ACC112 (cell line): Measurements from ENCODE around the gene CASKIN2.

Source experiments
- H2AFZ ChIP-seq: fragments of 200-600 bp; sonication (generic); one replicate; pipeline ENCODE4 v1.6.0; 2017; ENCODE audit warnings: antibody characterized with exemption, low read length; ENCODE audit not compliant: unreplicated experiment
- H3K27ac ChIP-seq: fragments of 200-600 bp; sonication (generic); 2 replicates; pipeline ENCODE4 v1.5.1; 2014; ENCODE audit warnings: low read depth, mild to moderate bottlenecking, antibody characterized with exemption, low read length, moderate library complexity
- H3K27me3 ChIP-seq: fragments of 200-600 bp; sonication (generic); 2 replicates; pipeline ENCODE4 v1.6.1; 2014; ENCODE audit warnings: mild to moderate bottlenecking, antibody characterized with exemption, low read length, moderate library complexity, mixed read lengths; ENCODE audit not compliant: insufficient read depth
- H3K36me3 ChIP-seq: fragments of 200-600 bp; sonication (generic); 2 replicates; pipeline ENCODE4 v1.6.1; 2016; ENCODE audit warnings: mild to moderate bottlenecking, antibody characterized with exemption, low read length, moderate library complexity, mixed read lengths; ENCODE audit not compliant: insufficient read depth
- H3K4me1 ChIP-seq: fragments of 200-600 bp; sonication (generic); one replicate; pipeline ENCODE4 v1.6.1; 2016; ENCODE audit warnings: low read length, mixed read lengths; ENCODE audit not compliant: insufficient read depth, unreplicated experiment, control insufficient read depth
- H3K4me3 ChIP-seq: fragments of 200-600 bp; sonication (generic); 2 replicates; pipeline ENCODE4 v1.5.1; 2014; ENCODE audit warnings: mild to moderate bottlenecking, low read depth, low read length
- H3K79me2 ChIP-seq: fragments of 200-600 bp; sonication (generic); one replicate; pipeline ENCODE4 v1.6.0; 2016; ENCODE audit warnings: low read length; ENCODE audit not compliant: control insufficient read depth, unreplicated experiment, insufficient read depth

Gene CASKIN2

GRCh38 chr17:75515496-75516254 is at the start of gene CASKIN2:
CASKIN2 (minus strand) TSS chr17:75515537; CDS start chr17:75513804, 1,733 bp downstream.
- H3K79me2 ChIP-seq = peaks cover 3% of the 10 kb centered on the region
- peaks cover 19% of the 10 kb centered on the region for H3K4me1 ChIP-seq
- H3K27ac ChIP-seq = no peak within 1 kb of the TSS
- H3K4me3 ChIP-seq = peak within 1 kb of the TSS; percentile 81
- no peaks in the 10 kb centered on the region for H3K27me3 ChIP-seq
- peak within 1 kb of the TSS; percentile 88 for H2AFZ ChIP-seq
- H3K36me3 ChIP-seq = no peaks in the 10 kb centered on the region

GRCh38 chr17:75565066-75565465 is 49.7 kb upstream of the CASKIN2 start:
- H3K79me2 ChIP-seq = no peaks in the 10 kb centered on the region
- H3K27ac ChIP-seq = no peak overlapping the region
- H3K27me3 ChIP-seq = no peaks in the 10 kb centered on the region
- H3K36me3 ChIP-seq = no peaks in the 10 kb centered on the region
- no peak overlapping the region for H3K4me3 ChIP-seq
- no peaks in the 10 kb centered on the region for H3K4me1 ChIP-seq
- no peak overlapping the region for H2AFZ ChIP-seq

- Histone ChIP-seq H3K4me3 (no peak overlapping the region), H2AFZ (no peak overlapping the region), H3K4me1 (no peaks in the 10 kb centered on the region), H3K79me2 (no peaks in the 10 kb centered on the region), H3K27me3 (no peaks in the 10 kb centered on the region), H3K27ac (no peak overlapping the region), H3K36me3 (no peaks in the 10 kb centered on the region)
These were observed 48.9 kb upstream of the CASKIN2 start for GRCh38 chr17:75564195-75564594.

- Histone ChIP-seq H3K4me1 (no peaks in the 10 kb centered on the region), H2AFZ (no peak overlapping the region), H3K36me3 (no peaks in the 10 kb centered on the region), H3K79me2 (no peaks in the 10 kb centered on the region), H3K27ac (no peak overlapping the region), H3K27me3 (no peaks in the 10 kb centered on the region), H3K4me3 (no peak overlapping the region)
These were observed 47.9 kb upstream of the CASKIN2 start for GRCh38 chr17:75563063-75563758.

- H3K4me3 ChIP-seq = no peak overlapping the region
- no peak overlapping the region for H2AFZ ChIP-seq
- no peaks in the 10 kb centered on the region for H3K4me1 ChIP-seq
- no peaks in the 10 kb centered on the region for H3K36me3 ChIP-seq
- H3K79me2 ChIP-seq = no peaks in the 10 kb centered on the region
- H3K27me3 ChIP-seq = no peaks in the 10 kb centered on the region
- no peak overlapping the region for H3K27ac ChIP-seq
These were observed 46.7 kb upstream of the CASKIN2 start for GRCh38 chr17:75561927-75562603.

- Histone ChIP-seq H2AFZ (no peak overlapping the region), H3K79me2 (no peaks in the 10 kb centered on the region), H3K4me3 (no peak overlapping the region), H3K27me3 (no peaks in the 10 kb centered on the region), H3K27ac (no peak overlapping the region), H3K36me3 (no peaks in the 10 kb centered on the region), H3K4me1 (no peaks in the 10 kb centered on the region)
These were observed 44.7 kb upstream of the CASKIN2 start for GRCh38 chr17:75559958-75560533.

- no peak overlapping the region for H3K27ac ChIP-seq
- no peaks in the 10 kb centered on the region for H3K27me3 ChIP-seq
- H3K4me1 ChIP-seq = no peaks in the 10 kb centered on the region
These were observed 43.6 kb upstream of the CASKIN2 start for GRCh38 chr17:75558666-75559530.

GRCh38 chr17:75557852-75558665 is 42.7 kb upstream of the CASKIN2 start:
- no peak overlapping the region for H3K4me3 ChIP-seq
- H3K27ac ChIP-seq = no peak overlapping the region
- no peak overlapping the region for H2AFZ ChIP-seq
- no peaks in the 10 kb centered on the region for H3K36me3 ChIP-seq
- no peaks in the 10 kb centered on the region for H3K27me3 ChIP-seq
- H3K4me1 ChIP-seq = no peaks in the 10 kb centered on the region
- no peaks in the 10 kb centered on the region for H3K79me2 ChIP-seq

More at GRCh38 chr17:75558666-75559530, 43.6 kb upstream of the CASKIN2 start:
- no peak overlapping the region for H2AFZ ChIP-seq
- no peaks in the 10 kb centered on the region for H3K79me2 ChIP-seq
- no peak overlapping the region for H3K4me3 ChIP-seq
- H3K36me3 ChIP-seq = no peaks in the 10 kb centered on the region

- Histone ChIP-seq H3K27me3 (no peaks in the 10 kb centered on the region), H3K27ac (no peak overlapping the region), H2AFZ (no peak overlapping the region), H3K36me3 (no peaks in the 10 kb centered on the region), H3K4me3 (no peak overlapping the region), H3K4me1 (no peaks in the 10 kb centered on the region), H3K79me2 (no peaks in the 10 kb centered on the region)
These were observed 41.9 kb upstream of the CASKIN2 start for GRCh38 chr17:75557075-75557851.
